ENCODE measurements around the gene SUPV3L1.

SUPV3L1 gene

GRCh38 chr10:69208761-69209160, 28.7 kb downstream of the SUPV3L1 start:
- DNase-seq, result no peak

DNA sequence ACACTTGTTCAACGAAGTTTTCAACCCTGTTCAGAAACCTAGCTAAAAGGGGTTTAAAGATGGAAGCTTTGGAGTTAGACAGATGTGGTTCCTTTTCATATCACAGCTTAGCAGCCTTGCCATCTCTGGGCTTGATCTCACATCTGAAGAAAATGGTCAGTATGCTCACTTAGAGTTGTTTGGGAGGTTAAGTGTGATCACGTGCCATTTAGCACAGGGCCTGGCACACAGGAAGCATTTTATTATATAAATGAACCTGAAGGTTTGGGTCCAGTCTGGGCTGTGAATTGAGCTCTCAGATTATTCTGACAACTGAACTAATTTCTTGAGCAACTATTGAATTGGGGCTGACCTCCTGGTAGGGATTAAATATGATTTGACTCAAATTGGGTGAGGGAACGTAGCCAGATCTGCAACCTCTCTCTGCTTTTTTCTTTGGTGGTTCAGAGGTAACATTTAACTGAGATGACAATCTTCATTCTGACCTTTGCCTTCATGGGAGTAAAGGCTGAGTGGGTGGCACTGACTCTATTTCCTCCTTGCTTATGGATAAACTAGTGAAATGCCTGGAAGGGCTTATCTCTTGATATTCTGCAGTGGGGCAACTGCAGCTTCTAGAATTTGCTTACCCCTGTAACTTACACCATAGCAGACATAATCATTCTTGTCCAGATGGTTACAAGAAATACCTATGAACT, 29.9 kb downstream of the SUPV3L1 start:
- no peak for DNase-seq

DNA sequence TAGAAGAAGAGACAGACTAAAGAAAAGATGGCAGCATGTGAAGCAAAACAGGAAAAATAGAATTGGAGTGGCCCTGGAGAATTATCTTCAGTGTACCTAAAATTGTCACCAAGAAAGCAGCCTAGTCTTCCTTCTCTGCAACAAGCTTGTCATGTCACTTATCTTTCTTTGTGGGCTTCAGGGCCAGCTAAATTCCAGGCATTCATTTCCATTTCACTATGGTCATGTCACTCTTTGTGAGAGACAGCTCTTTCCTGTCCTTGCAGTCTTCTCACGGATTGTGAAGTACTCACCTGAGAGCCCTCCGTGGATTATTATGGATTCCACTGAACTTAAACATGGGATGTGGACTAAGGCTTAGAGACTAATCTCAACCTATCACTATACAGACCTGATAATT, 31.1 kb downstream of the SUPV3L1 start:
- DNase-seq, result no peak

- DNase-seq, result no peak
Measured at GRCh38 chr10:69211524-69211923, 31.5 kb downstream of the SUPV3L1 start.

GRCh38 chr10:69213591-69214311, 33.7 kb downstream of the SUPV3L1 start:
- no peak for DNase-seq

GRCh38 chr10:69214666-69215131, 34.7 kb downstream of the SUPV3L1 start:
- no peak for DNase-seq

- no peak for DNase-seq
Measured at GRCh38 chr10:69215405-69216171, 35.6 kb downstream of the SUPV3L1 start.

GRCh38 chr10:69216577-69217118, 36.6 kb downstream of the SUPV3L1 start:
- no peak for DNase-seq

GRCh38 chr10:69217119-69217754, 37.2 kb downstream of the SUPV3L1 start:
- peak; percentile 93 for DNase-seq

GRCh38 chr10:69218831-69219230, 38.8 kb downstream of the SUPV3L1 start:
- peak; percentile 55 for DNase-seq

DNA sequence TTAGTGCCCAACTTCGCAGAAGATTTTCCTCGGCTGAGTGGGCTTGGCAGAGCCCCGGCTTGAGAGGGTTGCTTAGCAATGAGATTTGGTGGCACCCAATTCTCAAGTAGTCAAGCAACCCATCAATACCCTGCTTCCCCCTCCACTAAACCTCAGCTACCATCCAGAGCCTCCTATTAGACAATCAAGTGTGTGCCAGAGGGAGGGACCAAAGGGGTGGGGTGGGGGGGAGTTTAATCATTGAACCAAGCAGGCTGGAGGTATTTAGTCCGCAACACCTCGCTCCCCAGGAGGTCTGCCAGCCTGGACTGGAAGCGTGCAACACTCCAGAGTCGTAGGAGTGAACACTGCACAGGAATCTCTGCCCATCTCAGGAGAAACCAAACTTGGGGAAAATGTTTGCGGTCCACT, 40.0 kb downstream of the SUPV3L1 start, which contains the start of gene HKDC1:
HKDC1 (plus strand) TSS at position 292 of the 411 bp plus-strand sequence; CDS start at position 396, 104 bp downstream.
- no peak for DNase-seq

GRCh38 chr10:69220507-69220906, 40.5 kb downstream of the SUPV3L1 start:
- no peak for DNase-seq

- peak; percentile 58 for DNase-seq
Measured at GRCh38 chr10:69222157-69223027, 42.4 kb downstream of the SUPV3L1 start.

GRCh38 chr10:69223028-69223342, 43.0 kb downstream of the SUPV3L1 start:
- DNase-seq, result no peak

DNA sequence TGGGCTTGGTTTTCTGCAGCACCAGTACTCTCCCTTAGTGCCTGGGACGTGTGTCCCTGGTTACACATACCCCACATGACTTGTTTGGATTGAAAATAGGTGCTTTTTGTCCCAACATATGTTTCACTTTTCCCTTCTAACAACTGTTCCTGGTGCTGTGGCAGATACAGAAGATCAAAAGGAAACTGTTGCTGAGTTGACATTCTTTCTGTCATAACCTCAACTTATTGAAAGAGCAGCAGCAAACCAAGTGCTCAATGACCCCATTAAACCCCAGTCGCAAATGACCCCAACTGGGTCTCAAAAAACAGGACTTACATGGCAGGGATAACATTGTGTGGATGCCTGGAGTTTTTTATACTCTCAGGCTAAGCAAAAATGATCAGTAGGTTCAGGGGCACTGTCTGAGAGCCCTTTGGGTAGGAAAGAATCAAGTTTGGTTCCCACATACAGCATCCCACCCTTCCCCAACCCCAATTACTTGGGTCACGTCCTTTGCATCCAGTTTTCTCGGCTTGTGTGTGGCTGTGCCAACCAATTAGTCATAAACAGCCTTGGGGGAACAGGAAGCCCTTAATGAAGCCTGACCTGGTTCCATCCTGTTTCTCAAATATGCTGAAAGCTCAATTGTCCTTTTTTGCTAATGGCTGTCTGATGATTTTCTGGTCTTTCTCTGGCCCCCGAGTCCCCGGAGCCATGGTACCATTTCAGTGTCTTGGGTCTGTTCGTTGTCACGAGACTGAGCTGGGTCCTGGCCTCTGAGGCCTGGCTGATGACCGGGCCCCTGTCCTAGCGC, 45.0 kb downstream of the SUPV3L1 start:
- peak; percentile 25 for DNase-seq

DNA sequence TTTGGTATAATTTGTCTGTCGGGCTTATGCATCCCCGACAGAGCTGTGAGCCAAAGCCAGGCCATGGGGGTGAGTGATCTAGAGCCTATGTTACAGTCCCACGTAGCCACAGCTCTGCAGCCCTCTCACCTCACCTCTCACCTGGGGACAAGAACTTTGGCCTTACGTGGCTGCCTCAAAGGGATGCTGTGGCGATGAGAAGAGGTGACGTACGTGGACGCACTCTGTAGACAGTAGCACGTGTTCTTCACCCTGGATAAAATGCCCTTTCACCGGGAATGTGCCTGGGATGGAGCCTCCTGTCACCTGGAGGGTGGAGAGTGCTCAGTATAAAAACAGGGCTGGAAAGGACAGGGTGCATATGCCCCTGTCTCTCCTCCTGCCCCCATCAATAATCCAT, 45.6 kb downstream of the SUPV3L1 start:
- no peak for DNase-seq

- DNase-seq, result no peak
Measured at GRCh38 chr10:69226919-69227450, 47.0 kb downstream of the SUPV3L1 start.

DNA sequence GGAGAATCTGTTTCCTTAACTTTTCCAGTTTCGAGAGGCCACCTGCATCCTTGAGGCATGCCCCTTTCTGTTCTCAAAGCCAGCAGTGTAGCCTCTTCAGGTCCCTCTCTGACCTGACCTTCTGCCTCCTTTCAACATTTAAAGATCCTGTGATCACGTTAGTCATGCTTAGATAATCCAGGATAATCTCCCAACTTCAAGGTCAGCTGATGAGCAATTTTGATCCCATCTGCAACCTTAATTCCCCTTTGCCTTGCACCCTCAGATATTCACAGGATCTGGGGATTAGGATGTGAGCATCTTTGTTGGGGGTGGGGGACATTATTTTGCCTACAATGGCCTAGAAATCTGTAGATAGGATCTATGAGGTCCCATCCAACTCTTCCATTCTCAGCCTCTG, 48.1 kb downstream of the SUPV3L1 start:
- no peak for DNase-seq

- DNase-seq, result no peak
Measured at GRCh38 chr10:69229616-69229916, 49.5 kb downstream of the SUPV3L1 start.

- no peak for DNase-seq
Measured at GRCh38 chr10:69230128-69230527, 50.1 kb downstream of the SUPV3L1 start.

DNA sequence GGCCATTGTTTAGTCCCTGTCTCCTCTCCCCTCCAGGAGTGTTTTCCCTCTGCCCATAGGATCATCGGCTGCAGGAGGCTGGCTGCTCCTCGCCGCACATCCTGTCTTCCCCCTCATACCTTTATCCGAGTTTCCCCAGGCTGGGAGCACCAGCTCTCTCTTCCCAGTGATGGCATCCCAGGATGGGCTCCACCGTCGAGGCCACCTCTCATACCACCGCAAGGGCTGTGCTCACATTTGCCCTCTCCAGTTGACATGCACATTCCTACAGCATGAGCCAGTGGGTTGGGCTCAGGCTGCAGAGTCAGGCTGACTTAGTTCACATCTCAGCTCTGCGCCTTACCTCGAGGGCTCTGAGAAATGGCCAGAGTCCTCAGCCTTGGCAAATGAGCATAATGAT, 52.2 kb downstream of the SUPV3L1 start:
- peak; percentile 75 for DNase-seq
